Trophoblast cell (in vitro differentiated cells and primary cell): Measurements from ENCODE around the gene EPN2.

Source experiments
- DNase-seq, 2 donors: peaks; one replicate each; pipeline ENCODE4 v3.0.0-alpha.2; 2016
- H2AFZ ChIP-seq: 2 replicates; pipeline ENCODE4 v1.6.1; 2013; ENCODE audit warnings: low read length, moderate library complexity, mild to moderate bottlenecking; ENCODE audit not compliant: insufficient read depth, poor library complexity
- H2AK5ac ChIP-seq: 2 replicates; pipeline ENCODE4 v1.6.1; 2013; ENCODE audit warnings: mild to moderate bottlenecking, low read length
- H2BK120ac ChIP-seq: 2 replicates; pipeline ENCODE4 v1.6.1; 2013; ENCODE audit warnings: low read length, mild to moderate bottlenecking, moderate library complexity; ENCODE audit not compliant: insufficient read depth, poor library complexity
- H2BK12ac ChIP-seq: 2 replicates; pipeline ENCODE4 v1.6.1; 2013; ENCODE audit warnings: mild to moderate bottlenecking, low read length, moderate library complexity
- H2BK5ac ChIP-seq: 2 replicates; pipeline ENCODE4 v1.6.1; 2013; ENCODE audit warnings: low read length, low read depth, moderate library complexity, mild to moderate bottlenecking; ENCODE audit not compliant: poor library complexity
- H3K14ac ChIP-seq: 2 replicates; pipeline ENCODE4 v1.6.1; 2013; ENCODE audit warnings: mild to moderate bottlenecking, low read length
- H3K18ac ChIP-seq: 2 replicates; pipeline ENCODE4 v1.6.1; 2013; ENCODE audit warnings: mild to moderate bottlenecking, low read length
- H3K23ac ChIP-seq: 2 replicates; pipeline ENCODE4 v1.6.1; 2013; ENCODE audit warnings: low read length
- H3K27ac ChIP-seq: 2 replicates; pipeline ENCODE4 v1.5.1; 2013; ENCODE audit warnings: low read depth, mild to moderate bottlenecking, inconsistent platforms, low read length, moderate library complexity
- H3K27me3 ChIP-seq: 2 replicates; pipeline ENCODE4 v1.6.1; 2013; ENCODE audit warnings: inconsistent platforms, mild to moderate bottlenecking, low read length, moderate library complexity; ENCODE audit not compliant: insufficient read depth
- H3K36me3 ChIP-seq, 2 experiments: 1 replicate in 1 of 2; 2 replicates in 1 of 2; pipeline ENCODE4 v1.6.1; 2013; ENCODE audit warnings: low read length in 2 of 2, mild to moderate bottlenecking in 2 of 2, moderate library complexity in 1 of 2; ENCODE audit not compliant: insufficient read depth in 2 of 2, control insufficient read depth in 1 of 2
- H3K4ac ChIP-seq: 2 replicates; pipeline ENCODE4 v1.6.1; 2013; ENCODE audit warnings: low read depth, mild to moderate bottlenecking, low read length, moderate library complexity
- H3K4me1 ChIP-seq, 2 experiments: 1 replicate in 1 of 2; 2 replicates in 1 of 2; pipeline ENCODE4 v1.6.1; 2013; ENCODE audit warnings: low read length in 2 of 2, mild to moderate bottlenecking in 2 of 2, moderate library complexity in 1 of 2; ENCODE audit not compliant: insufficient read depth in 2 of 2, control insufficient read depth in 1 of 2
- H3K4me2 ChIP-seq: 2 replicates; pipeline ENCODE4 v1.6.1; 2013; ENCODE audit warnings: inconsistent platforms, mild to moderate bottlenecking, low read length, moderate library complexity
- H3K4me3 ChIP-seq: 2 replicates; pipeline ENCODE4 v1.5.1; 2013; ENCODE audit warnings: mild to moderate bottlenecking, low read depth, low read length, inconsistent platforms
- H3K79me1 ChIP-seq: one replicate; pipeline ENCODE4 v1.6.1; 2013; ENCODE audit warnings: low read length
- H3K79me2 ChIP-seq: 2 replicates; pipeline ENCODE4 v1.6.1; 2013; ENCODE audit warnings: low read length, mild to moderate bottlenecking; ENCODE audit not compliant: control insufficient read depth, insufficient read depth, poor library complexity
- H3K9ac ChIP-seq: 2 replicates; pipeline ENCODE4 v1.6.1; 2013; ENCODE audit warnings: mild to moderate bottlenecking, low read length
- H3K9me3 ChIP-seq: 2 replicates; pipeline ENCODE4 v1.6.1; 2013; ENCODE audit warnings: low read depth, mild to moderate bottlenecking, control low read depth, inconsistent platforms, low read length; ENCODE audit not compliant: insufficient read depth
- H4K12ac ChIP-seq: 2 replicates; pipeline ENCODE4 v1.6.1; 2013; ENCODE audit warnings: low read depth, mild to moderate bottlenecking, low read length, moderate library complexity
- H4K8ac ChIP-seq: 2 replicates; pipeline ENCODE4 v1.6.1; 2013; ENCODE audit warnings: low read depth, mild to moderate bottlenecking, low read length, moderate library complexity
- H4K91ac ChIP-seq: one replicate; pipeline ENCODE4 v1.6.1; 2013; ENCODE audit warnings: low read depth, mild to moderate bottlenecking, low read length, moderate library complexity
- WGBS: extraction: QIAGEN DNeasy Blood & Tissue Kit; methylation state at CpG from one replicate; pipeline ENCODE4 v1.1.7; 2013; ENCODE audit warnings: missing lambda C conversion rate; ENCODE audit not compliant: insufficient read length, insufficient coverage; ENCODE audit errors: extremely low coverage; 5-methylcytosine and 5-hydroxymethylcytosine counted together

The EPN2 gene

GRCh38 chr17:19345486-19346350, 108.6 kb downstream of the EPN2 start:
- no peaks in the 10 kb centered on the region for H3K27me3 ChIP-seq
- H3K79me1 ChIP-seq = peaks cover 6% of the 10 kb centered on the region
- no peak overlapping the region for H2BK12ac ChIP-seq
- H3K9ac ChIP-seq = no peak overlapping the region
- H3K23ac ChIP-seq = no peak overlapping the region
- no peak overlapping the region for H4K91ac ChIP-seq
- no peak overlapping the region for H4K8ac ChIP-seq
- H3K36me3 ChIP-seq = no peaks in the 10 kb centered on the region
- no peak overlapping the region for H2BK5ac ChIP-seq
- no peaks in the 10 kb centered on the region for H3K79me2 ChIP-seq
- H3K4me2 ChIP-seq = no peak overlapping the region
- H3K4me1 ChIP-seq = peaks cover 16 to 21% of the 10 kb centered on the region in 2 experiments
- H3K4ac ChIP-seq = no peak overlapping the region
- no peak overlapping the region for H3K27ac ChIP-seq
- DNase-seq = no peak
- no peak overlapping the region for H4K12ac ChIP-seq
- H2AFZ ChIP-seq = no peak overlapping the region
- no peak overlapping the region for H3K18ac ChIP-seq
- no peak overlapping the region for H2AK5ac ChIP-seq
- no peak overlapping the region for H3K4me3 ChIP-seq
- WGBS = no CpG with 5 or more reads among the region's 13 CpGs
- H3K14ac ChIP-seq = no peak overlapping the region
- no peak overlapping the region for H2BK120ac ChIP-seq
- no peaks in the 10 kb centered on the region for H3K9me3 ChIP-seq

DNA sequence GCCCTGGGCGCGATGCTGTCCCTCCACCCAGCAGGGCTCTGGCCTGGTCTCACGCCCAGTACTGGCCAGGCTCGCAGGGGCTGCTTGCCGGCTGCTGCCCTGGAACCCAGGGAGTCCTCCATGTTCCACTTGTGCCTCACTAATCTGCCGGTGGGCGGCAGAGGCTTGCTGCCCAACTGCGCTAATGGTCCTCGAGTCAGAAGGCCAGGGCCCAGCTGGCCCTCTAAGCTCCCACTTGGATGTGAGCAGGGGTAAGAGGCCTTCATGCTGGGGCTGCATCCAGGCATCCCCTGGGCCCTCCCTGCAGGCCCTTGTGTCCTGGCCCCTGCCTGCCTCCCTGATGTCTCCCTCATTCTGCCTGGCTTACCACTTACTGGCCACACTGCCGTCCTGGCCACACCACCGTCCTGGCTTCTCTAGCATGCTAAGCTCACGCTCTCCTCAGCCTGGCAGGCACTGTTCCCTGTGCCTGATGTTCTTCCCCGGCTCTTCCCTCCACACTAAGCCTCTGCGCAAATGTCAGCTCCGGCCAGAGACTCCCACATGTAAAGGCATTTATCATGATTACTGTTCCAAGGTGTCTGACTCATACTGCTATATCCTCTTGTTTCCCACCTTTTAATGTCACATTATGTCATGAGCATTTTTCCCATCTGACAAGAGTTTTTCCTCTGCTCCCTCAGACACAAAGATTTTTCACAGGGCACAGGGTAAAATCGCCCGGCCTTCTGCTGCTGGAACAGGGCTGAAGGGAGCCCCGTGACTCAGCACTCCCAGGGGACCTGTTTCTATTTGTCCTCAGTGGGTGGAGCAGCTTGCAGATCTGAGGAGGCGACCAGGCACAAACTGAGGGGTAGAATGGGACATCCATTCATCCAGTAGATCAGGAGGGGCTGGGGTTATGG, 109.4 kb downstream of the EPN2 start:
- no CpG with 5 or more reads among the region's 19 CpGs for WGBS
- Histone ChIP-seq H3K4ac (no peak overlapping the region), H3K36me3 (no peaks in the 10 kb centered on the region), H3K9ac (no peak overlapping the region), H3K9me3 (no peaks in the 10 kb centered on the region), H3K27ac (no peak overlapping the region), H2BK5ac (no peak overlapping the region), H2BK120ac (no peak overlapping the region), H3K4me1 (peaks cover 10 to 17% of the 10 kb centered on the region in 2 experiments), H3K27me3 (no peaks in the 10 kb centered on the region), H3K4me2 (no peak overlapping the region), H3K4me3 (no peak overlapping the region), H3K14ac (no peak overlapping the region), H2BK12ac (no peak overlapping the region), H4K12ac (no peak overlapping the region), H3K18ac (no peak overlapping the region), H3K79me2 (no peaks in the 10 kb centered on the region), H3K23ac (no peak overlapping the region), H2AK5ac (no peak overlapping the region), H4K8ac (no peak overlapping the region), H2AFZ (no peak overlapping the region), H3K79me1 (peaks cover 6% of the 10 kb centered on the region), H4K91ac (no peak overlapping the region)
- DNase-seq = no peak

DNA sequence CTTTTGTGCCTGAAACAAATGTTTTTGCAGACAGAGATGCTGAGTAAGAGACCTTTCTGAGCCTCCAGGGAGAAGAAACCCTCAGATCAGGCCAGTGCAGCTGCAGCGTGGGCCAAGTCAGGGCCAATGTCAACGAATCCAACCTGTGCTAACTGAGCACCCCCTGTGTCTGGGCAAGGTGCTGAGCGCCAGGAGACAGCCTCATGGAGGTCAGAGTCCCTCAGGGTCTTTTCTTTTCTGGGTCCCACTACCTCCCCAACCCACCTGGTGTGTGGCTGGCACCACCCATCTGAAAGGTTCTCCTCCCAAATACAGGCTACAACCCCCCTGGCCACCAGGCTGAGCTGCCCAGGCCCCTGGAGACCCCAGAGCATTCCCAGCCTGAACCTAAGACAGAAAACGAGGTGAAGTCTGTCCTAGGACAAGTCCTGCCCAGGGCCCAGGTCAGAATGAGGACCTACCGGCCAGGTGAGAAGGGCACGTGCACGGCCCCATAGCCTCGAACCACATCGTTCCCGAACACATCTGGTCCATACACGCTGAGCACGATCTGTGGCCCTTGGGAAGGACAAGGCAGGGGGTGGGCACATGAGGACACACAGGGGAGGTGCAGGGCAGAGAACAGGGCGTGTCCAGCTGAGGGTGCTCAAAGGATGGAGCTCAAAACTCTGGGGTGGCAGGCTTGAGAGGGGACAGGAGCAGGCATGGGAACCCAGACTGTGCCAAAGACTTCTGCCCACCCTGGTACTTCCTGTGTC, 110.3 kb downstream of the EPN2 start:
- no peak overlapping the region for H2BK5ac ChIP-seq
- H3K9ac ChIP-seq = no peak overlapping the region
- H3K14ac ChIP-seq = no peak overlapping the region
- no peaks in the 10 kb centered on the region for H3K79me2 ChIP-seq
- WGBS = no CpG with 5 or more reads among the region's 13 CpGs
- H3K23ac ChIP-seq = no peak overlapping the region
- H2BK120ac ChIP-seq = no peak overlapping the region
- H2AK5ac ChIP-seq = no peak overlapping the region
- no peak overlapping the region for H3K4me2 ChIP-seq
- H4K91ac ChIP-seq = no peak overlapping the region
- no peak overlapping the region for H4K12ac ChIP-seq
- H3K27ac ChIP-seq = no peak overlapping the region
- H2AFZ ChIP-seq = no peak overlapping the region
- no peaks in the 10 kb centered on the region for H3K27me3 ChIP-seq
- H3K18ac ChIP-seq = no peak overlapping the region
- peaks cover 2 to 8% of the 10 kb centered on the region in 2 experiments for H3K4me1 ChIP-seq
- no peaks in the 10 kb centered on the region for H3K9me3 ChIP-seq
- H4K8ac ChIP-seq = no peak overlapping the region
- H2BK12ac ChIP-seq = no peak overlapping the region
- DNase-seq = no peak
- no peaks in the 10 kb centered on the region for H3K36me3 ChIP-seq
- peaks cover under 1% of the 10 kb centered on the region for H3K79me1 ChIP-seq
- H3K4me3 ChIP-seq = no peak overlapping the region
- H3K4ac ChIP-seq = no peak overlapping the region

GRCh38 chr17:19348081-19348650, 111.0 kb downstream of the EPN2 start:
- WGBS = no CpG with 5 or more reads among the region's 9 CpGs
- Histone ChIP-seq H3K4ac (no peak overlapping the region), H3K4me1 (peaks cover 0 to 7% of the 10 kb centered on the region in 2 experiments), H4K8ac (no peak overlapping the region), H2AFZ (no peak overlapping the region), H3K36me3 (no peaks in the 10 kb centered on the region), H3K79me1 (no peaks in the 10 kb centered on the region), H2BK120ac (no peak overlapping the region), H3K4me2 (no peak overlapping the region), H3K14ac (no peak overlapping the region), H3K9me3 (no peaks in the 10 kb centered on the region), H4K91ac (no peak overlapping the region), H3K9ac (no peak overlapping the region), H3K4me3 (no peak overlapping the region), H4K12ac (no peak overlapping the region), H3K27me3 (no peaks in the 10 kb centered on the region), H3K79me2 (no peaks in the 10 kb centered on the region), H3K23ac (no peak overlapping the region), H3K27ac (no peak overlapping the region), H2BK5ac (no peak overlapping the region), H2BK12ac (no peak overlapping the region), H2AK5ac (no peak overlapping the region), H3K18ac (no peak overlapping the region)
- DNase-seq = no peak
